ENCODE measurements around the gene SRBD1.
"Not testable (repeated sequence)": the region's sequence is repeated elsewhere in the genome, so short reads cannot be mapped to it uniquely, and the experiment has no call there.

The SRBD1 gene

DNA sequence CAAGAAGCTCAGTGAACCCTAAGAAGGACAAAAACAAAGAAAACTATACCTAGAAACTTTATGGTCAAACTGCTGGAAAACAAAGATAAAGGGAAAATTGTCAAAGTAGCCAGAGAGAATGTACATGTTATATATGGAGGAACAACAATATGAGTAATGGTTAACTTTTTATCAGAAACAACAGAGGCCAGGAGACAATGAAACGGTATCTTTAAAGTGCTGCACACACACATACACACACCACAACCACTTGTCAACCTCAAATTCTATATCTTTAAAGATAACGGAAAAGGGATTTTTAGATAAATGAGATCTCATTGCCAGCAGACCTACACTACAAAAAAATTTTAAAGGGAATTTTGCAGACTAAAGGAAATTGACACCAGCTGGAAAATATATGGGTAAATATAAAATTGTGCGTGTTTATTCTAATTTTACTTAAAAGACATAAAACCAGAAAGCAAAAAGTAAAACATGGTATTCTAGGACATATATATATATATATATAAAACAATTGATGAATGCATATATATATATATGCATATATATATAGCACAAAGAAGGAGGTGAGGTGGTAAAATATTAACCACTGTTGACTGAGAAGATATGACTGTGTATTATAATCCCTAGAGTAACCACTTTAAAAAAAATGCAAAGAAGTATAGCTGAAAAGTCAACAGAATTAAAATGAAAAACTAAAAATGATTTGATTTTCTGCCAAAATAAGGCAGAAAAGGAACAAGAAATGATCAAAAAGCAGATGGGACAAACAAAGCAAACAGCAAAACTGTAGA lies 172.0 kb downstream of the SRBD1 start:
- H3K36me3 ChIP-seq (ENCODE audit: control insufficient read depth, insufficient read depth, low read length, severe bottlenecking): no peaks in the 10 kb centered on the region
- H3K9me3 ChIP-seq (ENCODE audit: control insufficient read depth, low read length): no peaks in the 10 kb centered on the region
- no peak overlapping the region for H3K4me3 ChIP-seq (ENCODE audit: low read length)
- H3K9ac ChIP-seq (ENCODE audit: low read length): no peak overlapping the region
- H3K4me1 ChIP-seq (ENCODE audit: control insufficient read depth, insufficient read depth, low read length): peaks cover 4% of the 10 kb centered on the region
- no peak for DNase-seq (ENCODE audit: low read depth)
- H3K27me3 ChIP-seq (replicated peaks; ENCODE audit: control insufficient read depth, insufficient read depth, low read length): no peaks in the 10 kb centered on the region

GRCh38 chr2:45436456-45436855 lies 174.6 kb downstream of the SRBD1 start:
- H3K9ac ChIP-seq (ENCODE audit: low read length): no peak overlapping the region
- H3K36me3 ChIP-seq (ENCODE audit: control insufficient read depth, insufficient read depth, low read length, severe bottlenecking): no peaks in the 10 kb centered on the region
- no peak overlapping the region for H3K4me3 ChIP-seq (ENCODE audit: low read length)
- H3K4me1 ChIP-seq (ENCODE audit: control insufficient read depth, insufficient read depth, low read length): peaks cover 22% of the 10 kb centered on the region
- no peaks in the 10 kb centered on the region for H3K9me3 ChIP-seq (ENCODE audit: control insufficient read depth, low read length)
- no peak for DNase-seq (ENCODE audit: low read depth)
- H3K27me3 ChIP-seq (replicated peaks; ENCODE audit: control insufficient read depth, insufficient read depth, low read length): no peaks in the 10 kb centered on the region

GRCh38 chr2:45435316-45435715 lies 175.8 kb downstream of the SRBD1 start:
- DNase-seq (ENCODE audit: low read depth): peak; percentile 59
- no peak overlapping the region for H3K4me3 ChIP-seq (ENCODE audit: low read length)
- no peaks in the 10 kb centered on the region for H3K36me3 ChIP-seq (ENCODE audit: control insufficient read depth, insufficient read depth, low read length, severe bottlenecking)
- peaks cover 22% of the 10 kb centered on the region for H3K4me1 ChIP-seq (ENCODE audit: control insufficient read depth, insufficient read depth, low read length)
- no peak overlapping the region for H3K9ac ChIP-seq (ENCODE audit: low read length)
- no peaks in the 10 kb centered on the region for H3K9me3 ChIP-seq (ENCODE audit: control insufficient read depth, low read length)
- no peaks in the 10 kb centered on the region for H3K27me3 ChIP-seq (replicated peaks; ENCODE audit: control insufficient read depth, insufficient read depth, low read length)

- no peaks in the 10 kb centered on the region for H3K27me3 ChIP-seq (replicated peaks; ENCODE audit: control insufficient read depth, insufficient read depth, low read length)
- no peaks in the 10 kb centered on the region for H3K9me3 ChIP-seq (ENCODE audit: control insufficient read depth, low read length)
- peaks cover 22% of the 10 kb centered on the region for H3K4me1 ChIP-seq (ENCODE audit: control insufficient read depth, insufficient read depth, low read length)
- H3K36me3 ChIP-seq (ENCODE audit: control insufficient read depth, insufficient read depth, low read length, severe bottlenecking): no peaks in the 10 kb centered on the region
- no peak overlapping the region for H3K4me3 ChIP-seq (ENCODE audit: low read length)
- no peak overlapping the region for H3K9ac ChIP-seq (ENCODE audit: low read length)
- no peak for DNase-seq (ENCODE audit: low read depth)
Measured at GRCh38 chr2:45433363-45433762, 177.7 kb downstream of the SRBD1 start.

- no peak overlapping the region for H3K4me3 ChIP-seq (ENCODE audit: low read length)
- no peaks in the 10 kb centered on the region for H3K36me3 ChIP-seq (ENCODE audit: control insufficient read depth, insufficient read depth, low read length, severe bottlenecking)
- H3K9ac ChIP-seq (ENCODE audit: low read length): no peak overlapping the region
- peaks cover 22% of the 10 kb centered on the region for H3K4me1 ChIP-seq (ENCODE audit: control insufficient read depth, insufficient read depth, low read length)
- peak; percentile 65 for DNase-seq (ENCODE audit: low read depth)
- H3K27me3 ChIP-seq (replicated peaks; ENCODE audit: control insufficient read depth, insufficient read depth, low read length): no peaks in the 10 kb centered on the region
- no peaks in the 10 kb centered on the region for H3K9me3 ChIP-seq (ENCODE audit: control insufficient read depth, low read length)
Measured at GRCh38 chr2:45432406-45432805, 178.7 kb downstream of the SRBD1 start.

- not testable (repeated sequence) for H3K36me3 ChIP-seq (ENCODE audit: control insufficient read depth, insufficient read depth, low read length, severe bottlenecking); DNase-seq (ENCODE audit: low read depth); H3K4me3 ChIP-seq (ENCODE audit: low read length); H3K9ac ChIP-seq (ENCODE audit: low read length); H3K9me3 ChIP-seq (ENCODE audit: control insufficient read depth, low read length); H3K4me1 ChIP-seq (ENCODE audit: control insufficient read depth, insufficient read depth, low read length); H3K27me3 ChIP-seq (replicated peaks; ENCODE audit: control insufficient read depth, insufficient read depth, low read length)
Measured at GRCh38 chr2:45426025-45426424, 185.0 kb downstream of the SRBD1 start.

DNA sequence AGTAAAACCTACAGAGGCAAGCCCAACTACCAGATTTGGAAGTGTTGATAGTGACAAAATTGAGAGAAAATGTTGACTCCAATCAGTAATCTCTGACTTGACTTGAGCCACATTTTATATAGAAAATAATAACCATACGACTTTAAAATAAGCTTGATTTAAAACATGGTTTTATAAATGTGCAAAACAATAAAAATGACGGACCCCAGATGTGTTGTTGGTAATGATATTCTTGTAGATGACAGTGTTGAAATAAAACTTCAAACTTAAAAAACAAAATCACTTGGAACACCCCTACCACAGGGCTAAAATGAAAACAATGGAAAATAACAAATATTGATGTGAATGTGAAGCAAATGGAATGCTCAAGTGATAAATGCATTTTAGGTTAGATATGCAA lies 188.1 kb downstream of the SRBD1 start:
- no peak overlapping the region for H3K4me3 ChIP-seq (ENCODE audit: low read length)
- no peaks in the 10 kb centered on the region for H3K9me3 ChIP-seq (ENCODE audit: control insufficient read depth, low read length)
- no peak for DNase-seq (ENCODE audit: low read depth)
- H3K9ac ChIP-seq (ENCODE audit: low read length): no peak overlapping the region
- no peaks in the 10 kb centered on the region for H3K27me3 ChIP-seq (replicated peaks; ENCODE audit: control insufficient read depth, insufficient read depth, low read length)
- no peaks in the 10 kb centered on the region for H3K4me1 ChIP-seq (ENCODE audit: control insufficient read depth, insufficient read depth, low read length)
- H3K36me3 ChIP-seq (ENCODE audit: control insufficient read depth, insufficient read depth, low read length, severe bottlenecking): peaks cover 12% of the 10 kb centered on the region

- no peak overlapping the region for H3K4me3 ChIP-seq (ENCODE audit: low read length)
- H3K27me3 ChIP-seq (replicated peaks; ENCODE audit: control insufficient read depth, insufficient read depth, low read length): no peaks in the 10 kb centered on the region
- H3K36me3 ChIP-seq (ENCODE audit: control insufficient read depth, insufficient read depth, low read length, severe bottlenecking): peaks cover 26% of the 10 kb centered on the region
- no peak overlapping the region for H3K9ac ChIP-seq (ENCODE audit: low read length)
- H3K9me3 ChIP-seq (ENCODE audit: control insufficient read depth, low read length): no peaks in the 10 kb centered on the region
- no peaks in the 10 kb centered on the region for H3K4me1 ChIP-seq (ENCODE audit: control insufficient read depth, insufficient read depth, low read length)
- no peak for DNase-seq (ENCODE audit: low read depth)
Measured at GRCh38 chr2:45418532-45418931, 192.5 kb downstream of the SRBD1 start.

GRCh38 chr2:45415534-45416123 lies 195.4 kb downstream of the SRBD1 start:
- Histone ChIP-seq H3K9ac (ENCODE audit: low read length) (no peak overlapping the region), H3K4me3 (ENCODE audit: low read length) (no peak overlapping the region), H3K9me3 (ENCODE audit: control insufficient read depth, low read length) (no peaks in the 10 kb centered on the region), H3K36me3 (ENCODE audit: control insufficient read depth, insufficient read depth, low read length, severe bottlenecking) (peaks cover 29% of the 10 kb centered on the region), H3K4me1 (ENCODE audit: control insufficient read depth, insufficient read depth, low read length) (peaks cover 9% of the 10 kb centered on the region), H3K27me3 (replicated peaks; ENCODE audit: control insufficient read depth, insufficient read depth, low read length) (no peaks in the 10 kb centered on the region)
- DNase-seq (ENCODE audit: low read depth): no peak

GRCh38 chr2:45412754-45413379 lies 198.2 kb downstream of the SRBD1 start:
- no peak overlapping the region for H3K9ac ChIP-seq (ENCODE audit: low read length)
- no peak overlapping the region for H3K4me3 ChIP-seq (ENCODE audit: low read length)
- DNase-seq (ENCODE audit: low read depth): peak; percentile 52
- H3K9me3 ChIP-seq (ENCODE audit: control insufficient read depth, low read length): no peaks in the 10 kb centered on the region
- H3K36me3 ChIP-seq (ENCODE audit: control insufficient read depth, insufficient read depth, low read length, severe bottlenecking): peaks cover 16% of the 10 kb centered on the region
- no peaks in the 10 kb centered on the region for H3K27me3 ChIP-seq (replicated peaks; ENCODE audit: control insufficient read depth, insufficient read depth, low read length)
- H3K4me1 ChIP-seq (ENCODE audit: control insufficient read depth, insufficient read depth, low read length): peaks cover 9% of the 10 kb centered on the region

DNA sequence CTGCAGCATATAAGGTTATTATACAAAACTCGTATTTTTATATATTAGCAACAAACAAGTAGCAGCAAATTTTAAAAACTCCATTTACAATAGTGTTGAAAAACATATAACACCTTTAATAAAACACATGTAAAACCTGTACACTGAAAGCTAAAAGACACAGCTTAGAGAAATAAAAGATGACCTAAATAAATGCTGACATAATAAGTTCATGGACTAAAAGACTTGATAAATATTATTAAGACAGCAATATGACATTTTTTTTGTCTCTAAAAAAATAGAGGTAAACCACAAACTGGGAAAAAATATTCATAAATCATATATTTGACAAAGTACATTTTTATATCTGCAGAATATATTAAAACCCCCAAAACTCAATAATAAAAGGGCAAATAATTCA lies 201.4 kb downstream of the SRBD1 start:
- H3K9ac ChIP-seq (ENCODE audit: low read length): no peak overlapping the region
- no peaks in the 10 kb centered on the region for H3K27me3 ChIP-seq (replicated peaks; ENCODE audit: control insufficient read depth, insufficient read depth, low read length)
- H3K4me1 ChIP-seq (ENCODE audit: control insufficient read depth, insufficient read depth, low read length): peaks cover 17% of the 10 kb centered on the region
- H3K36me3 ChIP-seq (ENCODE audit: control insufficient read depth, insufficient read depth, low read length, severe bottlenecking): peaks cover 3% of the 10 kb centered on the region
- no peak for DNase-seq (ENCODE audit: low read depth)
- H3K9me3 ChIP-seq (ENCODE audit: control insufficient read depth, low read length): no peaks in the 10 kb centered on the region
- no peak overlapping the region for H3K4me3 ChIP-seq (ENCODE audit: low read length)

All from adipocyte (in vitro differentiated cells).